Stimulated activated CD8-positive, alpha-beta memory T cell treated with anti-CD3 and anti-CD28 coated beads, Interleukin-7, amount 100 ng/mL, for 24 hours (primary cell): ENCODE measurements around the gene CNN1.
A peak's percentile ranks its signal among the peaks of the same experiment; 100 is the strongest.

Experiments used
- DNase-seq: peaks from one replicate; pipeline ENCODE4 v3.0.0-alpha.2; 2020; ENCODE audit warnings: low read depth

The CNN1 gene

DNA sequence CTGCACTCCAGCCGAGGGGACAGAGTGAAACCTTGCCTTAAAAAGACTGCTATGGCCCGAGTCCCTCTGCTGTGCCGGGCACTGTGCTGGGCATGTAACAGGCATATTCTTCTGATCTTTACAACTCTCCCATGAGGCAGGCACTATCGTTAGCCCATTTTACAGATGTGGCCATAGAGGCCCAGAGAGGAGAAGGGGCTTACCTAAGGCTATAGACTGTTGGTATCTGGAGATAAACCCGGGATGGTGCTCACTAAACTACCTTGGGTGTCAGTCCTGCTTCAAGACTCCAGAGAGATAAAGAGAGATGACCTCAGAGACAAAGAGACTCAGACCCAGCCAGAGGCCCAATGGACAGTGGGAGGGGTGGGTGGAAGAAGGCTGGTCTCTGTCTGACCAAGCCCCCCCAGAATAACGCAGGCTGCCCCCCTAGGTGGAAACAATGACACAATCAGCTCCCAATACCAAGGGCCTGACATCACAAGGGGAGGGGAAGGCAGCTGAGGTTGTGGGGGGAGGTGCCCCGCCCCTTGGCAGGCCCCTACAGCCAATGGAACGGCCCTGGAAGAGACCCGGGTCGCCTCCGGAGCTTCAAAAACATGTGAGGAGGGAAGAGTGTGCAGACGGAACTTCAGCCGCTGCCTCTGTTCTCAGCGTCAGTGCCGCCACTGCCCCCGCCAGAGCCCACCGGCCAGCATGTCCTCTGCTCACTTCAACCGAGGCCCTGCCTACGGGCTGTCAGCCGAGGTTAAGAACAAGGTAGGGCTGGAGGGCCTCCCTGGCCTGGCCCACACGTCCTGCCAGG, at the start of gene CNN1:
CNN1 (plus strand) TSS at position 620 of the 805 bp plus-strand sequence; CDS start at position 697, 77 bp downstream.
- no peak for DNase-seq

DNA sequence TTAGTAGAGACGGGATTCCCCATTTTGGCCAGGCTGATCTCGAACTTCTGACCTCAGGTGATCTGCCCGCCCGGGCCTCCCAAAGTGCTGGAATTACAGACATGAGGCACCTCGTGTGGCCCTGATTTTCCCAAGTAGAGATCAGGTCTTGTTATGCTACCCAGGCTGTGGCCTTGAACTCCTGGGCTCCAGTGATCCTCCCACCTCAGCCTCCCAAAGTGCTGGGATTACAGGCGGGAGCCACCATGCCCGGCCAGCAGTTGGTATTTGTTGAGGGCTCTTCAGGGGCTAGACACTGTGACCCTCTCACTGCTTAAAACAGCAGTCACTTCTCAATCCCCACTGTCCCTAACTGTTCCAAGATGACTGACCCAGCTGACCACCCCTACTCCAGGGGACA, 49.3 kb upstream of the CNN1 start:
- DNase-seq: no peak

DNA sequence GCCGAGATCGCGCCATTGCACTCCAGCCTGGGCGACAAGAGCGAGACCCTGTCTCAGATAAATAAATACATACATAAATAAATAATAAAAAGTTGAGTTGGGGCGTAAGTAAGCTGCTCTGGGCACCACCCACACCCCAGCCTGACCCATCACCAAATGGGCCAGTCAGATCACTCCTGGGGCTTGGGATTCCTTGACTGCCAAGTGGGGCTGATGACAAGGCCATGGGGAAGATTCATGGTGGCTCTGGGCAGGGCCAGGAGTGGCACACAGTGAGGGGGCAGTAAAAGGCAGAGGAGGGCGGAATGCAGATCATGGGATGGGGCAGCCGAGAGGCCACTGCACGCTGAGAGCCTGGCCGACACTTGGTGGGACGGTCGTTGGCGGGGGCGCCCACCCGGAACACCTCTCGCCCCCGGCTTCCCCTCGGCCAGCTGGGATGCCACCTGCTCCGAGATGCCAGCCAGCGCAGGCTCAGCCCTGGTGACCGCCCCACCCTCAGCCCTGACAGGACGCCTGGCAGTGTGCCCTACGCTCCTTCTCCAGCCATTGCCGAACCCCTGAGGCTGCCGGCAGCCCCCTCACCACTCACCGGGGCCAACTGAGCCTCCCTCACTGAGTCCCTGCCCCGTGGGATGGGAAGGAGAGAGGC, 43.9 kb upstream of the CNN1 start:
- no peak for DNase-seq

DNA sequence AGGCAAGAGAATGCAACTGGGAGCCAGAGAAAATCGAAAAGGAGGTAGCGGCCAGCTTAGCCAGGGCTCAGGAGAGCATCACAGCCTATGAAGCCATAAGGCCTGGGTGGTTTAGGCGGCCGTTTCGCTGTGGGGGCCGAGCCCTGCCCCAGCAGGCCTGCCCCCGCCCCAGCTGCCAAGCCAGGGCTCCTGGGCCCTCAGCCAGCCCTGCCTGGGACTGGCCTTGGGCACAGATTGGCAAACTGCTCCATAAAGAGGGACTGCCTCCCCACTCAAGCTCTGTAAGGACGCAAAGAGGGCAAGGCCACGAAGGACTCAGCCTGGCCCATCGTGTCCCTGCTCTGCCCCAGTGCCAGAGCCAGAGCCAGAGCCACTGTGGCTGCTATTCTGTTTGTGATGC, 43.2 kb upstream of the CNN1 start:
- DNase-seq: no peak

DNA sequence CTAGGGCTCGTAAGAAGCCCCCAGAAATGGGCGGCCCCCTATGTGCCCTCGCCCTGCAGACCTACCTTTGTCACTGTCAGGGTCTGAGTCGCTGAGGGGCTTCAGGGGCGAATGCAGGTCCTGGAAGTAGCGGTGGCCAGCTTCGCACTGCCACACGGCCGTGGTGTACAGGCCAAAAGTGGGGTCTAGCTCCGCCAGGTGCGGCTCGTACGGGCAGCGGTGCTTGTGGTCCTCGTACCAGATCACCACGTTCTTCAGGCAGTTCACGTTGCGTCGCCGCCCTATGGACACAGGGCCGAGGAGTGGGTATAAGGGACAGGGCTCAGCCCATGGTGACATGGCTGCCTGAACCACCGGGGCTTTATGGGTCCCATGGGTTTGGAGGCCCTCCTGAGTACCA, 42.8 kb upstream of the CNN1 start:
- no peak for DNase-seq

DNA sequence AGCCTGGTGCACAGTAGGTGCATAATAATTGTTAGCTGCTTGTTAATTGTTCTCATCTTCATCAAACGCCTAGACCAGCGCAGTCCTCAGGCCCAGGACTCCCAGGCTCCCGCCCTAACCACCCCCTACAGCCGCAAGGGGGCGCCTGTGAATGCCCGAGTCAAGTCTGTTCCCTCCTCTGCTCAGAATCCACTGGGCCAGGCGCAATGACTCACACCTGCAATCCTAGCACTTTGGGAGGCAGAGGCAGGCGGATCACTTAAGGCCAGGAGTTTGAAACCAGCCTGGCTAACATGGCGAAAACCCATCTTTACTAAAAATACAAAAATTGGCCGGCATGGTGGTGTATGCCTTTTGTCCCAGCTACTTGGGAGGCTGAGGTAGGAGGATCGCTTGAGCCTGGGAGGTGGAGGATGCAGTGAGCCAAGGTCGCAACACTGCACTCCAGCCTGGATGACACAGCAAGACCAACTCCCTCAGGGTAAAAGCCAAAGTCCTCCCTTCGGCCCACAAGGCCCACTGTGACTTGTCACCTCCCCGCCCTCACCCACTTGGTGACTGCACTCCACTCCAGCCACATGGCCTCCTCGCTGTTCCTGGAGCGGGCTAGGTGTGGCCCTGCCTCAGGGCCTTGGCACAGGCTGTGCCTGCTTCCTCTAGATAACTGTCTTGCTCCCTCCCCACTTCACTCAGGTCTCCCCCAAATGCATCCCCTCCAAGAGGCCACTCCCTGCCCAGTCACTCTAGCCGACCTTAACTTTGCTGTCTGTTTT, 42.1 kb upstream of the CNN1 start:
- peak; percentile 51 for DNase-seq

DNA sequence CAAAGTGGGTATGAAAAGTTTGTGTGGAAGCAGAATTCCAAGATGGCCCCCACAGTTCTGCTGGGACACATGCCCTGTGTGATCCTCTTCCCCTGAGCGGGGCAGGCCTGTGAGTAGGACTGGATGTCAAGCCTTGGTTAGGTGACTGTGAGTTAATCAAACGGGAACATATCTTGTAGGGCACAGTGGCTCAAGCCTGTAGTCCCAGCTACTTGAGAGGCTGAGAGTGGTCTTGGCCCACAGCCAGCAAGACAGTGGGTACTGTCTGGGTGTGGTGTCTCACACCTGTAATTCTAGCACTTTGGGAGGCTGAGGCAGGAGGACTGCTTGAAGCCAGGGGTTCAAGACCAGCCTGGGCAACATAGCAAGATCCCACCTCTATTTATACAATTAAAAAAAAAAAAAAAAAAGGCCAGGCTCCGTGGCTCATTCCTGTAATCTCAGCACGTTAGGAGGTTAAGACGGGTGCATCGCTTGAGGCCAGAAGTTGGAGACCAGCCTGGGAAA, 39.4 kb upstream of the CNN1 start:
- no peak for DNase-seq

DNA sequence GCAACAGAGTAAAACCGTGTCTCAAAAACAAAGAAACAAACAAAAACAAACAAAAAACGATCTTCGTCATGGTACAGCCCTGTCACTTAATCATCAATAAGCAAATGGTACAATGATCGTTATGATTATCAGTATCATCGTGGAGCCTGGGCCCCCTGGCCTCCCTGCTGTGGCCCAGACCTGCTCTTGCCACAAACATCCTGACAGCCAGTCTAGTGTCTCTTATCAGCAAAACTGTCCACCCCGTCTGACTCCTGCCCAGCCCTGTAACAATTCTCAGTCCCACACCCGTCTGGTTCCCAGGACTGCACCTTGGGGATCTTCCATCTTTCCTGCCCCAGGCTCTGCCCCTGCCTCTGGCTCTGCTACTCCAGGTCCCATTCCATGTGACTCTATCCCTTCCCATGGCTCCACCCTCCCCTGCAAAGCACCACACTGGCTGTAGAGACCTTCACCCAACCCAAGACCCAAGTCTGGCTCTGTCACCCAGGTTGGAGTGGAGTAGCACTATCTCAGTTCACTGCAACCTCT, 38.7 kb upstream of the CNN1 start:
- DNase-seq: no peak

DNA sequence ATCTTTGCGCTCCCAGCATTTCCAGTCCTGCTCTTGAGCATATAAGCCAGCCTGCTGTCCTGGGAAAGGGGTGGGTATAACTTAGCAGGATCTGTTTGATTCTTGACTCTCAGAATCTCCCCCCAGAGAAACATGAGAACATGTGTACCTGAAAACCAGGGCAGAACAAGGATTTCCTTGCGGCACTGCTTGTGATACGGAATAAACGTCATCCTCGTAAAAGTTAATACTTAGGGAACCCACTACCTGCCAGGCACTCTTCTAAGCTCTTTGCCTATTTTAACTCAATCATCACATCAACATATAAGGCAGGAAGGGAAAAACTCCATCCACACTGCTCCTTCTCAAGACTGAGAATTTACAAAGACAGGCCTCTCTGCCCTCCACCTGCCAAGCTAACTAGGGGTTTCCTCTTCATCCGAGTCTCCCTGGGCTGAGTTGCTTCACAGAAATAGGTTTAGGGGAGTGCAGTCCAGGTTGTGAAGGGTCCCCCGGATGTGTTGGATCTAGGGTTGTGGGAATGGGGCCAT, 34.1 kb upstream of the CNN1 start:
- DNase-seq: no peak

DNA sequence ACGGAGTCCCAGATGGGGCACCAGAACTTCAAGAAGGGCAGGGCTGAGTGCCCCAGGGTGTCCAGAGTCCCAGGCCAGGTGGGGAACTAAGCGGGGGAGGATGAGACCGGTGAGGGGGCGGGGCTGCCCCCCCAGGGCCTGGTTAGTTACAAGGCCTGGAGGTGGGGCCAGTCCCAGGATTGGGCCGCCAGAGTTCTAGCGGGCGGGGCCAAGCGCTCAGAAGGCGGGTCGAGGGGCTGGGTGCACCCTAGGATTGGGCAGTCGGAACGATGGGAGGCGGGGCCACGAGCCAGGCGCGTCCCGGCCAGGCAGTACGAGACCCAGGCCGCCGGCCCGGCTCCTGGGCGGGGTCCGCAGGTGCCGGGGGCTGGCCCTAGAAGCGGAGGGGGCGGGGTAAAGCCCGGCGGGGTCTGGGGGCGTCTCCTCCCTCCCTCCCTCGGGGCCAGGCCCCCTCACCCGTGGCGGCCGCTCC, 33.6 kb upstream of the CNN1 start:
- peak; percentile 94 for DNase-seq

DNA sequence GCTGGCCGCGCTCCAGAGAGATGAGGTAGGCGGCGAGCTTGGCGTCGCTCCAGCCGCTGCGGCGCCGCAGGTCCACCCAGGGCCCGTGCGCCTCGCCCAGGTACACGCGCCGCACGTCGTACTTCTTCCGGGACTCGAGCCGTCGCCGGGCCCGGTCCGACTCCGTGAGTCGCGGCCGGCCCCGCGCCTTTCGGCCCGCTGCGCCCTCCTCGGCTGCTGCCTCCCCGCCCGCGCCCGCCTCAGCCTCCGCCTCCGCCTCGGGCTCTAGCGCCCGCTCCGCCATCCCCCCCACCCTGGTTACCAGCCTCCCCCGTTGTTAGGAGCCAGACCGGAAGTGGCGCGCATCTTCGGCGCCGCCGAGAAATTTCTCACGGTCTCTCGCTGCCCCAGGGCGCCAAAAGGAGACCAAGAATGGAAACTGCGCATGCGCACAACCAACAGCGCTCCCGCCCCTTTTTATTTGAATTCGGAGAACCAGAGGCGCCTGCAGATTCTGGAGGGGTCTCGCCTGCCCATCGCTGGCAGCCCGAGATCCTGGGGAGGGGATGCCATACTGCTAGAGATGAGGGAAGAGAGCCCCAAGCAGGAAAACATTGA, 33.0 kb upstream of the CNN1 start, which contains the start of gene ZNF653:
ZNF653 (minus strand) TSS at position 336 of the 597 bp plus-strand sequence; CDS start at position 283, 53 bp downstream.
- peak; percentile 89 for DNase-seq

DNA sequence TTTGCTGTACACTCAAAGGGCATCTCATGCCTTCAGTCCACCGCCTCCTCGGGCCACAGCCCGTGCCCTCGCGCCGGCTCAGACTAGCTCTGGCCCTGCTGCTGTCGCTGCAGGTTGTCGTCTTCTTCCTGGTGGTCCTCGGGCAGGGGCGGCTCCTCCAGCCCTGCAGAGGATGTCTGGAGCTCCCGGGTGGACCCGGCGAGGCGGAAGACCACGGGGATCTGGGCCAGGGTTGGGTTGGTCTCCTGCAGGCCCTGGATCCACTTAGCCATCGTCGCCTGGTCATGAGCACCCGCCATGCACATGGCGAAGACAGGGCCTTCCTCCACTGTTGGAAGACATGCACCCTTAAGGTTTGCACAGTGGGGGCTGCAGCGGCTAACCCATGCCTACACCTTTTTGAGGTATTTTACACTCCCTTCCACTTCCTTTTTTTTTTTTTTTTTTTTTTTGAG, 32.5 kb upstream of the CNN1 start:
- no peak for DNase-seq

DNA sequence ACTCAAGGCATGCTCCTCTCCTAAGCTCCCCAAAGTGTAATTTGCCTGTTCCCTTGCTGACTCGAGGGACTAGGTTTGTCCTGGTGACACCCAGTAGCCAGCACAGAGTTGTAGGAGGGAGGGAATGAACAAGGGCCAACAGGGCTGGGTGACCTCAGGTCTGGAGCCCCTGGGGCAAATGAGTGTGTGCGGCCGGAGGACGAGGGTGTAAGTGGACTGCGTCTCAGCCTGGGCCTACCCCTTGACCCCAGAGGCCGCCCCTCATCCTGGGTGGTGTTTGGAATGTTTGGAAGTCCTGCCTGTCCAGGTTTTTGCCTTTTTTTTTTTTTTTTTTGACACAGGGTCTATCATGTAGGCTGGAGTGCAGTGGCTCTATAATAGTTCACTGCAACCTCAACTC, 31.7 kb upstream of the CNN1 start:
- DNase-seq: no peak

DNA sequence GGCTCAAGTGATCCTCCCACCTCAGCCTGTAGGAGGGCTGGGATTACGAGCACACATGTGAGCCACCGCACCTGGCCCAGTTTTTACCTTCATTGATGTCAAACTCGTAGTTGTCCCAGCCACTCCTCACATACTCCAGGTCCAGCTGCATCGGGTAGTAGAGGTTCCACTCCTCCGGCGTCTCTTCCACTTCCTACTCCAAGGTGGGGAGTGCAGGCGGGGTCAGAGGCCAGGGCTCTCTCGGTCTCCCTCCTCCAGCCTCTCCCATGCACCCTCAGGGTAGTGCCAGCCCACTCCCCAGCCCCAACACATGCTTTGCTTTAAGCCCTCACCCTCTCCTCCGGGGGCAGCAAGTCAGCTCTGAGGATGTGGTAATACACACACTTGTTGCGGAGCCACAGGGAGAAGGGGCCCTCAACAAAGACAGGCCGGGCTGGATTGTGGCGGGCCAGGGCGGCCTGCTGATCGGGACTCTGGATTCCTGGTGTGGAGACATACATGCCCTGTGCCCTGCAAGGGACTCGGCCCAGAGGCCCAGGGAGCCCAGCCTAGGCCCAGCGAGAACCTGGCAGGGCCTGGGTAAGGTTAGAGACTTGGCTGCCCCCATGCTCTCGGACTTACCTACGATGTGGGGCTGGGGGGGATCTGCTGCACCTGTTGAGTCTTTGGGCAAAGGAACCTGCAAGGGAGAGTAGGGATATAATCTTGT, 31.1 kb upstream of the CNN1 start:
- DNase-seq: no peak

DNA sequence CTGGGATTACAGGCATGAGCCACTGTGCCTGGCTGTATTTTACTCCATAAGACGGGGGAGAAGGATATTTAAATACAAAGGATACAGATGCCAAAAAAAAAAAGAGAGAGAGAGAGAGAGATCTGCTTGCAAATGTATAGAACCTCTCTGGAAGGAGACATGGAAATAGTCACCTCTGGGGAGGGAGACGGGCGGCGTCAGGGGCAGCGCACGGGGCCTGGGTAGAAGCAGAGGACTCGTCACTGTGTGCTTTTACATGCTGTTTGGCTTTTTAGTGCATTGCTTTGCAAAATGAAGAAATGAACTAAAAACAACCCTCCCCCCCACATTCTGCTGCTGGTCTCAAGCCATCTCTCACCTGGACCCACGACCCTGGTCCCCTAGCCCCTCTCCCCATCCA, 28.2 kb upstream of the CNN1 start:
- DNase-seq: no peak

DNA sequence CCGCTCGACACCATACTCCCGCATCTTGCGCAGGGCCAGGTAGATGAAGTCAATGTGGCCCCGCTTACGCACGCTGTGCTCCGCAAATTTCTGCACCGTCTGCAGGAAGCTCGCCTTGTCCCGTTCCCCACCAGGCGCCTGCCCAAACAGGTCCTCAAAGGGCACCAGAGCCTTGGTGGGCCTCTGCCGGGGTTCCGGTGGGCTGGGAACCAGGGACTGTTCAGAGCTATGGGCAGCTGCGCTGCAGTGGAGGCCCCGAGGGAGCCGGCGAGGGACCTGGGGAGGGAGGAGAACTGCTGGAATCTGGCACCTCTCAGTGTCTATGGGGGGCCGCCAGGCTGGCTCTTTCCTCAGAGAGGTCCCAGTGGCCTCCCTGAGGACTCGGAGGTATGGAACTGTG, 24.7 kb upstream of the CNN1 start:
- no peak for DNase-seq

DNA sequence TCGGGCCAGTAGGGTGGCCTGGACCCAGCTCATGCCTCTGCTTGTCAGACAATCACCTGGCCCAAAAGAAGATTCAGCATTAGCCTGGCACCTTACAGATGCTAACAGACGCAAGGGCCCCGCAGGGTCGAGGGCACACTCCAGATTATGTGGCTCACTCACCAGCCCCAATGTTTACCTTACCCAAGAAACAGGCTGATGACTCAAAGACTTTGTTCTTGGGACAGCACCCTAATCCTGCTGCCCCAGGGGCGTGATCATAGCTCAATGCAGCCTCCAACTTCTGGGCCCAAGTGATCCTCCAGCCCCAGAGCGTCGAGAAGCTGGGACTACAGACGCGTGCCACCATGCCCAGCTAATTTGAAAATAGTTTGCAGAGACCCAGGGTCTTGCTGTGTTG, 19.5 kb upstream of the CNN1 start:
- DNase-seq: no peak

DNA sequence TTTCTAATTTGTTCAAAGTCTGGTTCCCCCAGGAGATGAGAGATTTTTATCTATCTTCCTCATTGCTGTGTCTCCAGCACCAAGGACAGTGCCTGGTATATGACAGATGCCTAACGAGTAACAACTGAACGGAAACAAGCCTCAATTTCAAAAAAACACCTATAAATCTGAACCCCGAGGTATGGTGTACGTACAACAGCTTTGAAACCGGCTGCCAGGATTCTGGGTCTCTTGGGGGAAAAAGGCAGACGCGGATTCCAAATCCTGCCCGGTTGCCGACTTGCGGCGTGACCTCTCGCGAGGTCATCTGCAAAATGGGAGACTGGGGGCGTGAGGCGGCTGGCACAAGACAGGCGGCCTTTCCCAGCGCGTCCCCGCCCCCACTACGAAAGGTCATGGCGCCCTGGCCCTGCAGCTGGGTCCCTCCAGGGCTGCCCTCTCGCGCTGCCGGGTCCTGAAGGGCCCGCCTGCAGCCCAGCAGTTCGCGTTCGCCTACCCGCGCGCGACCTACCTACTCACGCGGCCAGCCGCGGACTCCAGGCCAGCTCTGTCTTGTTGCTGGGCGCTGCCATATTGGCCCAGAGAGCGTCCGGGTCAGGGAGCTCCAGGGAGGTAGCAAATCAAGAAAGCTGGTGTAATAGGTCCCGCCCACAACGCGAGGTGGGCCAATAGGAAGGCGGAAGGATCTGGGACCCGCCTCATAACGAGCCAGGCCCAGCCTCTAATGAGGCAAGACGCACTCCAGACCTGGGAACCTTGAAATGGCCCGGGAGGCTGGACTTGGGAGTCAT, 9.9 kb upstream of the CNN1 start, which contains the start of gene ECSIT:
ECSIT (minus strand) TSS at position 584 of the 791 bp plus-strand sequence. CDS start 9,964 bp downstream, outside the sequence.
- DNase-seq: peak; percentile 80

DNA sequence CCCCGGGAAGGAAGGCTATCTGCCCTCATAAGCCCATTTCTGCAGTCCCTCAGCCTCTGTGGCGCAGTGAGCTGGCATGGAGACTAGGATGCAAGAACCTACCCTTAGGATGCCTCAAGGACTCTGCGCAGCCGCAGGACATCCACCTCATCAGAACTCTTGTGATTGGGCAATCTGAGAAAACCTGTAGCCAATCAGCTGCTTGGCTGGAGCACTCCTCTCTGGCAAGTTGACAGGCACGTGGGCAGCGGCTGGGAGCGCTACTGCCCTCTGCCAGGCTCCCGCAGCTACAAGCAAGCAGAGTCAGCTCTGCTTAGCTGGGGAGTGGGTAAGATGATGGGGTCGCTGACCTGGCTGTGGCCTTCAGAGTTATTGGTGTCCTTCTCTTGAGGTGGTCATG, 8.2 kb upstream of the CNN1 start:
- no peak for DNase-seq

DNA sequence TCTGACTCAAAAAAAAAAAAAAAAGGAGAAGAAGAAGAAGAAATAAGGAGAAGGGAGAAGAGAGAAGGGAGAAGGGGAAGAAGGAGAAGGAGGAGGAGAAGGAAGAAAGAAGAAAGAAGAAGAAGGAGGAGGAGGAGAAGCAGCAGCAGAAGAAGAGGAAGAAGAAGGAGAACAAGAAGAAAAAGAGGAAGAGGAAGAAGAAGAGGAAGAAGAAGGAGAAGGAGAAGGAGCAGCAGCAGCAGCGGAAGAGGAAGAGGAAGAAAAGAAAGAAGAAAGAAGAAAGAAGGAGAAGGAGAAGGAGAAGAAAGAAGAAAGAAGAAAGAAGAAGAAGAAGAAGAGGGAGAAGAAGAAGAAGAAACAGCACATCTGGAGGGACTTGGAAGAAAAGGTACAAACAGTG, 4.1 kb upstream of the CNN1 start:
- no peak for DNase-seq
